Kidney epithelial cell (primary cell): ENCODE data around the gene RRBP1. TPM values are rescaled to one million over a fixed set of nuclear protein-coding genes. Genes with fewer than 3 reads are reported as not detected.
A peak's percentile ranks its signal among the peaks of the same experiment; 100 is the strongest.

Experiments
- DNase-seq: peaks from one replicate; pipeline ENCODE4 v3.0.0-alpha.2; 2010; ENCODE audit warnings: low read depth
- H3K27me3 ChIP-seq: 2 replicates; pipeline ENCODE4 v1.6.0; 2011; ENCODE audit warnings: low read length; ENCODE audit not compliant: control insufficient read depth, insufficient read depth
- H3K36me3 ChIP-seq: 2 replicates; pipeline ENCODE4 v1.5.1; 2011; ENCODE audit warnings: low read length; ENCODE audit not compliant: control insufficient read depth, insufficient read depth
- H3K4me3 ChIP-seq: 2 replicates; pipeline ENCODE4 v1.5.1; 2011; ENCODE audit warnings: low read depth, mild to moderate bottlenecking, control low read depth, low read length
- total RNA-seq: library from RNA; depleted of rRNA; stranded (reverse); fragments of >200 nt; gene quantifications from 2 replicates; pipeline ENCODE4 v1.2.3, GENCODE V29; 2015
- TF ChIP-seq, protein P1 (sequence below): IDR thresholded peaks from 2 replicates; pipeline ENCODE4 v1.5.1; 2011; ENCODE audit warnings: mild to moderate bottlenecking, moderate library complexity, low read length, control low read depth, inconsistent platforms; ENCODE audit not compliant: insufficient read depth, poor library complexity, severe bottlenecking

RRBP1 gene
- total RNA-seq, 1 donor from 2014 or later: 98.4 TPM

DNA sequence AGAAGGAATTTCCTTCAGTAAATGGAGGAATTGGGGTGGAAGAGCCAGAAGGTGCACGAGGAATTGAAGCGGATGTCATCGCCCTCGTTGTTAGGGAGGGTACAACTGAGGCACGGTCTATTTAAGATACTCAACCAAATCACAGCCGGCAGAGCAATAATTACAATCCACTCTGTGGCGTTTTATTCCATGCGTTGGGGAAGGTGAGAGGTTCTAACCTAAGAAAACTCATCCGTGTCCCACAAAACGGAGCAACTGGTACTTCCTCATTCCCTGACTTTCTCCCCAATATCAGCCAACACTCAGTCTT, 802 bp upstream of the RRBP1 start:
- Histone ChIP-seq H3K4me3 (peak overlapping the region; percentile 45), H3K36me3 (peaks cover 2% of the 10 kb centered on the region), H3K27me3 (peaks cover 22% of the 10 kb centered on the region)
- TF ChIP-seq, protein P1, sequence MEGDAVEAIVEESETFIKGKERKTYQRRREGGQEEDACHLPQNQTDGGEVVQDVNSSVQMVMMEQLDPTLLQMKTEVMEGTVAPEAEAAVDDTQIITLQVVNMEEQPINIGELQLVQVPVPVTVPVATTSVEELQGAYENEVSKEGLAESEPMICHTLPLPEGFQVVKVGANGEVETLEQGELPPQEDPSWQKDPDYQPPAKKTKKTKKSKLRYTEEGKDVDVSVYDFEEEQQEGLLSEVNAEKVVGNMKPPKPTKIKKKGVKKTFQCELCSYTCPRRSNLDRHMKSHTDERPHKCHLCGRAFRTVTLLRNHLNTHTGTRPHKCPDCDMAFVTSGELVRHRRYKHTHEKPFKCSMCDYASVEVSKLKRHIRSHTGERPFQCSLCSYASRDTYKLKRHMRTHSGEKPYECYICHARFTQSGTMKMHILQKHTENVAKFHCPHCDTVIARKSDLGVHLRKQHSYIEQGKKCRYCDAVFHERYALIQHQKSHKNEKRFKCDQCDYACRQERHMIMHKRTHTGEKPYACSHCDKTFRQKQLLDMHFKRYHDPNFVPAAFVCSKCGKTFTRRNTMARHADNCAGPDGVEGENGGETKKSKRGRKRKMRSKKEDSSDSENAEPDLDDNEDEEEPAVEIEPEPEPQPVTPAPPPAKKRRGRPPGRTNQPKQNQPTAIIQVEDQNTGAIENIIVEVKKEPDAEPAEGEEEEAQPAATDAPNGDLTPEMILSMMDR: no peak
- DNase-seq: no peak

DNA sequence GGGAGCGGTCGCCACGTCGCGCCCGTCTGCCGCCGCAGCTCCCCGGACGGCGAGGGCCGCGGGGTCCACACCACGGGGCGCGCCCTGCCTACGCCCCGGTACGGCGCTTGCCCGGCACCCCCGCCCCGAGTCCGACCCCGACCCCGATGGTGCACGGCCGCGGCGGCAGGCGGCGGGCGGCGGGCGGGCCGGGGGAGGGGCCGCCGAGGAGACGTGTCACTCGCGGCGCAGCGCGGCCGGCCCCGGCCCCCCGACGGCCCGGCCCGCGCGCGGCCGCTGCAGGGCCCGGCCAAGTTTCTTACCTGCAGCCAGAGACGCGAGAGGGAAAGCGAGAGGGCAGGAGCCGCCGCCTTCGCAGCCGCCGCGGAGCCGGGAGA, 328 bp downstream of the RRBP1 start:
- TF ChIP-seq, protein P1: no peak
- peaks cover 21% of the 10 kb centered on the region for H3K27me3 ChIP-seq
- no peak for DNase-seq
- peak overlapping the region; percentile 93 for H3K4me3 ChIP-seq
- peaks cover 2% of the 10 kb centered on the region for H3K36me3 ChIP-seq

DNA sequence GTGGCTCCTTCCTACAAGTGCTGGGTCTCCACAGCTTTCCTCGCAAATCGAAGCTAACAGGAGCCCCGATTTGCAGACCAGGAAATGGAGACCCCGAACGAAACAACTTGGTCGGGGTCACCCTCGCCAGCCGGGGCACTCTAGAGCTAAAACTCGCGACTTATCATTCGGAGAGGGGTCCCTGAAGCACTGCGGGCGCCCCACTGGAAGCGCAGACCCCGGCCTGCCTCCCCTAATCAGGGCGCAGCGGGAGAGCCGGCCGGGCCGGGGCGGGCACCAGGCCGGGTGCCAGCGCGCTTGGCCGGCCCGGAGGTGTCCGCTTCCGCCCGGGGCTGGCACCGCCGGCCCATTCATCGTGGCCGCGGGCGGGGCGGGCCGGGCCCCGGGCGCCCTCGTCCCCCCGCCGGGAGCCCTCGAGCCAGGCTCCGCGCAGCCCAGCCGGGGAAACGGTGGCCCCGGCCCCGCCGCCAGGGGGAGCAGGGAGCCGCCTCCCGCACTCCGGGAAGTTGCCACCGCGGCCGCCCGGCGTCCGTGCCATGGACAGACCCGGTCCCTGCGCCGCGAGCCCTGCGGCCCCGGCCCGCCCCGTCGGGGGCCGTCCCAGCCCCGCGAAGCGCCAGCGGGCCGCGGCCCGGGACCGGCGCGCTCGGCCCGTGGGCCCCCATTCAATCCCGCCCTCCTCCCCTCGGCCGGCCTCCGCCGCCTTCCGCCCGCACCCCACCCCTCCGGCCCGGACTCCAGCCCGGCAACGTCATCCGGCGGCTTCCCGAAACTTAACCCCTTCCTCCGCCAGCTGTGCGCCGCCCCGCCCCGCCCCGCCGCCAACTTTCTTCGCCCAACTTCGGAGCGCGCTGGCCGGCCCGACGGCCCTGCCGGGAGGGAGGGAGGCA, 961 bp downstream of the RRBP1 start:
- DNase-seq: no peak
- peaks cover 2% of the 10 kb centered on the region for H3K36me3 ChIP-seq
- TF ChIP-seq, protein P1: peak; percentile 41
- H3K4me3 ChIP-seq: peak overlapping the region; percentile 93
- H3K27me3 ChIP-seq: peaks cover 16% of the 10 kb centered on the region

DNA sequence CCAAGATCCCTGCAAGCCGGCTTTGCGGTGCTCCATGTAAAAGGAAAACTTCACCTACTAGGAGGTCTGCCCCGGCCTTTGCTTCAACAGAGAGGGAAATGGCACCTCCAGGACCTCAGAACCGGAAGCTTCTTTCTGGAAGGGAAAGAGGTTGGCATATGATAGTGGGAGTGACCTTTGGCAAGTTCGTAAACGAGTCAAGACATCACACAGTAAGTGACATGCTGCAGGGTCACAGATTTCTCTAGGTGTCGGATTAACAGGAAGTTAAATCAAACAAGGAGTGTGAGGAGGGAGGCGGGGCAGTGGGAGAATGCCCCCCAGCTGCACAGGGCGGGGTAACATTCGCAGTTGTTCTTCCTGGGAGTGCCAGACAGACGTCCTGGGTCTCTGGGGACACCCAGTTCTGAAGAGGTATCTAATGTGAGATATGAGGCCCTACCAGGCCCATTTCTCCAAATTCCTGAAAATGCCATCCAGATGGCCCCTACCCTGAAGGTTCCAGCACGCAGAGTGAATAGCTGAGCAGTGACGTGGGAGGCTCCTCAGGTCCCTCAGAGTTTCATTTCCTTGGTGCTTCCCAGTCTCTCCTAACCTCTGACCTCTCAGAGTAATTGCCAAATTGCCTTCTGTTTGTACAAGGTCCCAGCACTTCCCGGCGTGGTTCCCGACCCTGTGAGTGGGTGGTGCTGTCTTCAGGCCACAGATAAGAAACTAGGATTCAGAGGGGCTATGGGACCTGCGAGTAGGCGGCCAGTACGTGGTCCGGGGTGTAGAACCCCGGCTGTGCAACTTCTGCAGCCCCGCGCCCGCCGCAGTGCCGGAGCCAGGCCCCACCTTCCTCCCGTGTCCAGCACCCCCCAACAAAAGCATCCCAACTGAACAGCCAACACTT, 1.9 kb downstream of the RRBP1 start:
- H3K36me3 ChIP-seq: peaks cover 2% of the 10 kb centered on the region
- H3K4me3 ChIP-seq: peak overlapping the region; percentile 93
- TF ChIP-seq, protein P1: no peak
- no peak for DNase-seq
- H3K27me3 ChIP-seq: peaks cover 12% of the 10 kb centered on the region

DNA sequence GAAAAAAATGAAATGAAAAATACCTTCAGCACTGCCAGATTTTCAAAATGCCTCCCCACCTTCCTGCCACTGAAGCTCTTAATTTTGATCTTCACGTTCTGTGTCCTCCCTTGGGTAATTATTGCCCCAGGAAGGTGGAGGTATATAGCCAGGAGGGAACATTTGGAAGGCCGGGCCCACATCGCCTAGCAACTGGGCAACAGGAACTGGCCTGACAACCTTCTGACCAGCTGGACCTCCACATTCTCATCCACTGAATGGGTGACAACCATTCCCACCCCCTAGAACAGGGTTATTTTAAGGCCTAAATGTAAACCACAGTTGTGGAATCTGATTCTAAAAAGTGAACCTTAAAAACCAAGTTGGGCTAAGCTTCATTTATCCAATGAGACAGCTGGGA, 3.2 kb downstream of the RRBP1 start:
- Histone ChIP-seq H3K27me3 (peaks cover under 1% of the 10 kb centered on the region), H3K36me3 (peaks cover 2% of the 10 kb centered on the region), H3K4me3 (no peak overlapping the region)
- TF ChIP-seq, protein P1: no peak
- no peak for DNase-seq
